Measurements from ENCODE around the gene CDK9.

DNA sequence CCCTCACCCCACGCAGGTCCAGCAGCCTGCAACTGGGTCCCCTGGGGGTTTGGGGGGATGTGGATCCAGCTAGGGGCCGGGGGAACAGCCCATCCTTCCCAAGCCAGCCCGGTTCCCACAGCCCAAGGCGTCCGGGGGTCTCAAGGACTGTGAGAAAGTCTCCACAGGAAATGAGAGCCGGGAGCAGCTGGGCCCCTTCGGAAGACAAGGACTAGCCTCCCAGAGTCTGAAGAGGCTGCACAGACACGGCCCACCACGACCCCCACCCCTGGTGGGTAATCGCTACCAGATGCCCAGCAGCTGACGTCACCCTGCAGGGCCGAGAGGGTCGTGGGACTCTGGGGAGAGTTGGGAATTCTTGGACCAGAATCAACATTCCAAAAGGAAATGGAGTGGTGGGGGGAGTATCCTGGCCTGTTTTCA, 17.9 kb upstream of the CDK9 start:
- TF ChIP-seq POLR2A (IDR thresholded peaks at IDR 0.05; ENCODE audit: low read length) (no peak), GATA1 (IDR thresholded peaks at IDR 0.05; ENCODE audit: low read depth, low read length) (no peak)

Measured in erythroblast (primary cell).